Left forelimb (tissue), 1 donor: ENCODE data around the gene AP5B1.
"Not testable (repeated sequence)": the region's sequence is repeated elsewhere in the genome, so short reads cannot be mapped to it uniquely, and the experiment has no call there.

ENCODE experiments used
- DNase-seq: peaks from one replicate; pipeline ENCODE4 v3.0.0-alpha.2; 2018; ENCODE audit warnings: low spot score

AP5B1 gene

GRCh38 chr11:65767406-65767805, 13.4 kb downstream of the AP5B1 start:
- DNase-seq, result no peak

- DNase-seq, result no peak
These were observed 14.2 kb downstream of the AP5B1 start for GRCh38 chr11:65766535-65766934.

GRCh38 chr11:65764434-65764833, 16.3 kb downstream of the AP5B1 start:
- no peak for DNase-seq

GRCh38 chr11:65762816-65763215, 18.0 kb downstream of the AP5B1 start:
- not testable (repeated sequence) for DNase-seq

GRCh38 chr11:65762169-65762568, 18.6 kb downstream of the AP5B1 start:
- not testable (repeated sequence) for DNase-seq

GRCh38 chr11:65745049-65745448, 35.7 kb downstream of the AP5B1 start:
- no peak for DNase-seq

GRCh38 chr11:65744699-65745042, 36.1 kb downstream of the AP5B1 start:
- no peak for DNase-seq

GRCh38 chr11:65744026-65744698, 36.6 kb downstream of the AP5B1 start:
- no peak for DNase-seq

GRCh38 chr11:65743681-65744025, 37.1 kb downstream of the AP5B1 start:
- no peak for DNase-seq

- no peak for DNase-seq
These were observed 38.4 kb downstream of the AP5B1 start for GRCh38 chr11:65742353-65742752.

- DNase-seq, result no peak
These were observed 39.6 kb downstream of the AP5B1 start for GRCh38 chr11:65741185-65741584.

- no peak for DNase-seq
These were observed 41.8 kb downstream of the AP5B1 start for GRCh38 chr11:65739022-65739421.

GRCh38 chr11:65736810-65737209, 44.0 kb downstream of the AP5B1 start:
- no peak for DNase-seq

- DNase-seq, result not testable (repeated sequence)
These were observed 45.7 kb downstream of the AP5B1 start for GRCh38 chr11:65735111-65735510.

GRCh38 chr11:65730461-65730860, 50.3 kb downstream of the AP5B1 start:
- no peak for DNase-seq

GRCh38 chr11:65727865-65728264, 52.9 kb downstream of the AP5B1 start:
- no peak for DNase-seq

GRCh38 chr11:65726660-65727059, 54.1 kb downstream of the AP5B1 start:
- DNase-seq, result no peak
